Ishikawa (cell line): ENCODE measurements around the gene CNTNAP2.

Source experiments
- CEBPB ChIP-seq: IDR thresholded peaks from 2 replicates; pipeline ENCODE4 v1.6.1; 2012
- CREB1 ChIP-seq: IDR thresholded peaks from 2 replicates; pipeline ENCODE4 v1.6.1; 2012; ENCODE audit warnings: low read depth
- EGR1 ChIP-seq: IDR thresholded peaks from 2 replicates; pipeline ENCODE4 v1.6.1; 2012
- EP300 ChIP-seq: IDR thresholded peaks from 2 replicates; pipeline ENCODE4 v1.6.1; 2012; ENCODE audit warnings: borderline replicate concordance
- FOXM1 ChIP-seq: IDR thresholded peaks from 2 replicates; pipeline ENCODE4 v1.6.1; 2012; ENCODE audit warnings: low read depth, borderline replicate concordance
- MAX ChIP-seq: IDR thresholded peaks from 2 replicates; pipeline ENCODE4 v1.6.1; 2012
- NFIC ChIP-seq: IDR thresholded peaks from 2 replicates; pipeline ENCODE4 v1.6.1; 2012
- RAD21 ChIP-seq: IDR thresholded peaks from 2 replicates; pipeline ENCODE4 v1.6.1; 2012; ENCODE audit warnings: low read depth
- TAF1 ChIP-seq: IDR thresholded peaks from 2 replicates; pipeline ENCODE4 v1.6.1; 2012; ENCODE audit warnings: low read depth, mild to moderate bottlenecking
- TCF12 ChIP-seq: IDR thresholded peaks from 2 replicates; pipeline ENCODE4 v1.6.1; 2012; ENCODE audit warnings: low read depth
- TEAD4 ChIP-seq: IDR thresholded peaks from 2 replicates; pipeline ENCODE4 v1.6.1; 2012
- USF1 ChIP-seq: IDR thresholded peaks from 2 replicates; pipeline ENCODE4 v1.6.1; 2012
- YY1 ChIP-seq: IDR thresholded peaks from 2 replicates; pipeline ENCODE4 v1.6.1; 2012; ENCODE audit warnings: low read depth
- ZBTB7A ChIP-seq: IDR thresholded peaks from 2 replicates; pipeline ENCODE4 v1.6.1; 2012; ENCODE audit warnings: low read depth
- TF ChIP-seq, protein P1 (sequence below): IDR thresholded peaks from 2 replicates; pipeline ENCODE4 v1.6.1; 2012; ENCODE audit warnings: low read depth, mild to moderate bottlenecking

Gene CNTNAP2

GRCh38 chr7:148385009-148385682 lies 2268.5 kb downstream of the CNTNAP2 start:
- no peak for TF ChIP-seq USF1
- no peak for TF ChIP-seq MAX

GRCh38 chr7:148390381-148390780 lies 2273.8 kb downstream of the CNTNAP2 start:
- TF ChIP-seq YY1 (no peak), TEAD4 (no peak), EP300 (no peak), RAD21 (no peak), CREB1 (no peak), ZBTB7A (no peak), TCF12 (no peak), EGR1 (no peak), TAF1 (no peak), FOXM1 (no peak), NFIC (no peak), USF1 (no peak), MAX (no peak), CEBPB (no peak)
- TF ChIP-seq, protein P1, sequence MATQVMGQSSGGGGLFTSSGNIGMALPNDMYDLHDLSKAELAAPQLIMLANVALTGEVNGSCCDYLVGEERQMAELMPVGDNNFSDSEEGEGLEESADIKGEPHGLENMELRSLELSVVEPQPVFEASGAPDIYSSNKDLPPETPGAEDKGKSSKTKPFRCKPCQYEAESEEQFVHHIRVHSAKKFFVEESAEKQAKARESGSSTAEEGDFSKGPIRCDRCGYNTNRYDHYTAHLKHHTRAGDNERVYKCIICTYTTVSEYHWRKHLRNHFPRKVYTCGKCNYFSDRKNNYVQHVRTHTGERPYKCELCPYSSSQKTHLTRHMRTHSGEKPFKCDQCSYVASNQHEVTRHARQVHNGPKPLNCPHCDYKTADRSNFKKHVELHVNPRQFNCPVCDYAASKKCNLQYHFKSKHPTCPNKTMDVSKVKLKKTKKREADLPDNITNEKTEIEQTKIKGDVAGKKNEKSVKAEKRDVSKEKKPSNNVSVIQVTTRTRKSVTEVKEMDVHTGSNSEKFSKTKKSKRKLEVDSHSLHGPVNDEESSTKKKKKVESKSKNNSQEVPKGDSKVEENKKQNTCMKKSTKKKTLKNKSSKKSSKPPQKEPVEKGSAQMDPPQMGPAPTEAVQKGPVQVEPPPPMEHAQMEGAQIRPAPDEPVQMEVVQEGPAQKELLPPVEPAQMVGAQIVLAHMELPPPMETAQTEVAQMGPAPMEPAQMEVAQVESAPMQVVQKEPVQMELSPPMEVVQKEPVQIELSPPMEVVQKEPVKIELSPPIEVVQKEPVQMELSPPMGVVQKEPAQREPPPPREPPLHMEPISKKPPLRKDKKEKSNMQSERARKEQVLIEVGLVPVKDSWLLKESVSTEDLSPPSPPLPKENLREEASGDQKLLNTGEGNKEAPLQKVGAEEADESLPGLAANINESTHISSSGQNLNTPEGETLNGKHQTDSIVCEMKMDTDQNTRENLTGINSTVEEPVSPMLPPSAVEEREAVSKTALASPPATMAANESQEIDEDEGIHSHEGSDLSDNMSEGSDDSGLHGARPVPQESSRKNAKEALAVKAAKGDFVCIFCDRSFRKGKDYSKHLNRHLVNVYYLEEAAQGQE = no peak

DNA sequence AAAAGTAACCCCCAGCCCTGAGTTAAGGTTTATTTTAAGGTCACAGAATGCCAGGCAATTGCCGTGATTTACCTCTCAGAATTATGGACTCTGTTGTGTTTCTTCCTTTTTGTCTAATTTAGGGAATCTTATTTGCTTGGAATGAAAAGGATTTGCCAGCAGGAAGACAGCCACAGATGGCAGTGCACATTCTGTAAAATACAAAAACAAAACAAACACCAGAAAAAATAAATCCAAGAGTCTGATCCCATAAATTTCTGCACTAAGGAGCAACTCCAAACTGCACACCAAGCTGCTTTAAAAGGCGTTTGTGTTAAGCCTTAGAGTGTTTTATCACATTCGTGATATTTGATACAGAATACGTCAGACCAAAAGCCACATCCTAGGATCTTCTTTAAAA lies 2275.0 kb downstream of the CNTNAP2 start:
- TF ChIP-seq ZBTB7A = no peak
- TF ChIP-seq EGR1 = no peak
- TF ChIP-seq TEAD4 = no peak
- TF ChIP-seq RAD21 = no peak
- TF ChIP-seq, protein P1 = no peak
- no peak for TF ChIP-seq CEBPB
- TF ChIP-seq CREB1 = no peak
- no peak for TF ChIP-seq USF1
- TF ChIP-seq TCF12 = no peak
- TF ChIP-seq NFIC = no peak
- no peak for TF ChIP-seq YY1
- TF ChIP-seq EP300 = no peak
- TF ChIP-seq FOXM1 = no peak
- no peak for TF ChIP-seq MAX
- no peak for TF ChIP-seq TAF1

- no peak for TF ChIP-seq EGR1
- no peak for TF ChIP-seq TEAD4
- TF ChIP-seq FOXM1 = no peak
- TF ChIP-seq USF1 = no peak
- TF ChIP-seq TCF12 = no peak
- TF ChIP-seq, protein P1 = no peak
- TF ChIP-seq TAF1 = no peak
- TF ChIP-seq ZBTB7A = no peak
- TF ChIP-seq MAX = no peak
- TF ChIP-seq EP300 = no peak
- no peak for TF ChIP-seq RAD21
- no peak for TF ChIP-seq CEBPB
- no peak for TF ChIP-seq YY1
- no peak for TF ChIP-seq CREB1
- no peak for TF ChIP-seq NFIC
Observed at GRCh38 chr7:148394582-148394981, 2278.0 kb downstream of the CNTNAP2 start.
